Breast epithelium (tissue), 3 donors: Measurements from ENCODE around the gene CLCNKA.
"Not testable (repeated sequence)": the region's sequence is repeated elsewhere in the genome, so short reads cannot be mapped to it uniquely, and the experiment has no call there.

Source experiments
- CTCF ChIP-seq, 3 donors: fragments of 450-650 bp; IDR thresholded peaks; one replicate each; pipeline ENCODE4 v1.5.1; 2016 to 2017; ENCODE audit warnings: antibody characterized with exemption in 3 of 3, mild to moderate bottlenecking in 3 of 3, moderate library complexity in 3 of 3
- POLR2A ChIP-seq: fragments of 450-650 bp; IDR thresholded peaks from one replicate; pipeline ENCODE4 v1.6.1; 2016; ENCODE audit warnings: antibody characterized with exemption, mild to moderate bottlenecking, moderate library complexity
- POLR2AphosphoS5 ChIP-seq, 3 donors: sonication (generic); formaldehyde crosslinking; IDR thresholded peaks; one replicate each; pipeline ENCODE4 v1.6.1; 2017; ENCODE audit warnings: antibody characterized with exemption in 3 of 3

GRCh38 chr1:16042654-16043053 lies 20.8 kb downstream of the CLCNKA start:
- TF ChIP-seq POLR2A; CTCF (IDR thresholded peaks at IDR 0.05); POLR2AphosphoS5 (IDR thresholded peaks at IDR 0.05): not testable (repeated sequence)
